22Rv1 (cell line): ENCODE data around the gene TEX13C.

ENCODE experiments used
- H3K27ac ChIP-seq: fragments of 450-650 bp; 2 replicates; pipeline ENCODE4 v1.5.1; 2017
- CTCF ChIP-seq: fragments of 450-650 bp; IDR thresholded peaks from 2 replicates; pipeline ENCODE4 v1.5.1; 2017; ENCODE audit warnings: mild to moderate bottlenecking
- ZFX ChIP-seq: fragments of 450-650 bp; IDR thresholded peaks from 2 replicates; pipeline ENCODE4 v1.6.1; 2017; ENCODE audit warnings: antibody characterized with exemption, borderline replicate concordance

TEX13C gene

DNA sequence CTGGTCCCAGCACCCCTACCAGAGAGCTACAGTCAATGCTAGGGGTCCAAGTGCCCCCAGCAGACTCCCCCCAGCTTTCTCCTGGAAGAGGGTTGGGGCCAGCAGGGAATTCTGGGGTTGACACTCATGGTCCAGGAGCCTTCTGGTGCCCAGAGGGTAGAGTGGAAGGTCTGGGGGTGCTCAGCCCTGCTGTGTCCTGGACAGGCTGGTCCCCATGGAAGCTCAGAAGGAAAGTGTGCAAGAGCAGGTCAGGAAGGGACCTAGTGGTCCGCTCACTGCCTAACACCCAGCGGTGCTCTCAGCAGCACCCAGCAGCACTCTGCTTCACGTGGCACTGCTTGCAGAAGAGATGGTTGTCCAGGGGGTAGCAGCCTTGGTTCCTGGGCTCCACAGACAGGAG lies 6.9 kb downstream of the TEX13C start:
- no peak overlapping the region for H3K27ac ChIP-seq
- TF ChIP-seq CTCF (no peak), ZFX (no peak)

DNA sequence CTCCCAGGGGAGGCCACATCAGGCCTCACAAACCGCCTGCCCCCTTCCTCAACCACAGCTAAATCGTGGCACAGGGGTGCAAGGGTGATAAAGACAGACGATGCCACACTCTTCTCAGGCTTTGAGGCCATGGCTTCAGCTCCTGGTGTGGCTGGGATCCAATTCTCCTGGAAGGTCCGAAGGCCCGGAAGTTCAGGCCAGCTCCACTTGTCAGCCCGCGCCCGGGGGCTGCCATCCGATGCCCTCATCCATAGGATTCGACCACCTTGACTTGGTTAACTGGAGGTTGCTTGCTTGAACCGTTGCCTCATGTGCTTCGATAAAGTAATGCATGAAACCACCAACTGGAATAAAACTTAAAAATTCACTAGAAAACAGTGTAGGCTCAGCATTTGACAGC lies 8.2 kb downstream of the TEX13C start:
- no peak overlapping the region for H3K27ac ChIP-seq
- TF ChIP-seq CTCF (no peak), ZFX (no peak)

- TF ChIP-seq ZFX: no peak
- TF ChIP-seq CTCF: no peak
- no peak overlapping the region for H3K27ac ChIP-seq
Measured at GRCh38 chrX:125333583-125333982, 13.9 kb downstream of the TEX13C start.

GRCh38 chrX:125340490-125340889 lies 20.8 kb downstream of the TEX13C start:
- no peak overlapping the region for H3K27ac ChIP-seq
- no peak for TF ChIP-seq ZFX
- TF ChIP-seq CTCF: no peak

DNA sequence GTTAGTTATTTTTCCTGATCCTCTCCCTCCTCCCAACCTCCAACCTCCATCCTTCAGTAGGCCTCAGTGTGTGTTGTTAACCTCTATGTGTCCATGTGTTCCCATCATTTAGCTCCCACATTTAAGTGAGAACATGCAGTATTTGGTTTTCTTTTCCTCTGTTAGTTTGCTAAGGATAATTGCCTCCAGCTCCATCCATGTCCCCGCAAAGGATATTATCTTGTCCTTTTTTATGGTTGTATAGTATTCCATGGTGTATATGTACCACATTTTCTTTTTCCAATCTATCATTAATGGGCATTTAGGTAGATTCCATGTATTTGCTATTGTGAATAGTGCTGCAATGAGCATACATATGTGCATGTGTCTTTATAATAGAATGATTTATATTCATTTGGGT lies 54.5 kb downstream of the TEX13C start:
- TF ChIP-seq CTCF (no peak), ZFX (no peak)
- H3K27ac ChIP-seq: no peak overlapping the region
